NOMO-1 treated with dmso at 0.1 percent for 144 hours (cell line): ENCODE results near the gene RNASEH2B.

Experiments used
- DNase-seq: peaks from one replicate; lab custom pipeline; 2025; ENCODE audit not compliant: unreplicated experiment; lab: John Stamatoyannopoulos, UW

The RNASEH2B gene, protein sequence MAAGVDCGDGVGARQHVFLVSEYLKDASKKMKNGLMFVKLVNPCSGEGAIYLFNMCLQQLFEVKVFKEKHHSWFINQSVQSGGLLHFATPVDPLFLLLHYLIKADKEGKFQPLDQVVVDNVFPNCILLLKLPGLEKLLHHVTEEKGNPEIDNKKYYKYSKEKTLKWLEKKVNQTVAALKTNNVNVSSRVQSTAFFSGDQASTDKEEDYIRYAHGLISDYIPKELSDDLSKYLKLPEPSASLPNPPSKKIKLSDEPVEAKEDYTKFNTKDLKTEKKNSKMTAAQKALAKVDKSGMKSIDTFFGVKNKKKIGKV

DNA sequence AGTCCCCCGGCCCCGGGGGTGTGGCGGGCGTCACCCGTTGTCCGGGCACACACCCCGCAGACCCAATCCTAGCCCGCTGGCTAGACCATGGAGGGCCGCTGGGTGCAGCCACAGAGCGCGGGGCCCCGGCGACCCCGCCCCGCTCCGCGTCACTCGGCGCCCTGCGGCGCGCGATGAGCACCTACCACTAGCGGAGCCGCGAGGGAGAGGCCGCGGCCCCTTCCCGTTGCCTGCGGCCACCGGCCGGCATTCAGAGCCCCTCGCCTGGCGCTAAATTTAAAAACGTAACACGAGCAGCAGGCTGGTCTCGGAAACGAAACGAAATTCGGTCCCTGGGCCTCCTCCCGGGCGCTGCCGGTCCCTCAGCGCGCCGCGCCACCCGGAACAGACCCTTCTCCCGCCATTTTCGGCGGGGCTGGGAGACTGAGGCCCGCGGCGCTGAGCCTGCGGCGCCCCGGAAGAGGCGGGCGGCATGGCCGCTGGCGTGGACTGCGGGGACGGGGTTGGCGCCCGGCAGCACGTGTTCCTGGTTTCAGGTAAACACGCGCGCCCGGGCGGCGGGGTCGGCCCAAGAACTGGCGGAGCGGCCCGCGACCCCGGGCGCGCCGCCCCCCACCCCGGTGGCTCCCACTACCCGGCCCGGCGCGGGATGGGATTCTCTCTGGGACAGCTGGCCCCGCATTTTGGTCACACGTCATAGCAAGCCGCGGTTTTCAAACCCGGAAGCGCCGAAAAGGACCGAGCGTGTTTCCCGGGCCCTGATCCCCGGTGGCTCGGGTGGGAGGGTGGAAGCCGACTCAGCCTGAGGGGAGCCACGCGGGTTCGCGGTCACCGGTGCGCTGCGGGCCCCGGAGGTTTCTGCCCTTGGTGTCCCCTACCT is at the start of gene RNASEH2B:
TSS of gene RNASEH2B (plus strand) at position 187 of the 880 bp plus-strand sequence. CDS start at position 473, 286 bp downstream.
- peak; percentile 65 for DNase-seq

DNA sequence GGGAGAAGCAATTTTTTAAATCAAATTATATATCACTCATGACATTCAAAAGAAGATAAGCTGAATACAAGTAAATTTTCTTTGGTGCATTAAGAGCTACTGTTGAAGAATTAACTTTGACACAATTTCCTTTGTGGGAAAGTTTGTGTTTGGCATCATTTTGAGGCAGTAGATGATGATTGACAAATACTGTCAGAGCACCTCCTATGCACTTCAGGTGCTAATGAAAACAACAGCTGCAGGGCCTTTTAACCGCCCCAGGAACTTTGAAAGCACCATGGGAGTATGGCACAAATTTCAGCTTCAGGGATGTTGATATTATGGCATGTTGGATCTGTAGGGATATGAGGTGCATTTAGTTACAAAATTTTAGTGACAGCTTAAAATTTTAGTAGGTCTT is 45.1 kb upstream of the RNASEH2B start:
- DNase-seq = no peak

DNA sequence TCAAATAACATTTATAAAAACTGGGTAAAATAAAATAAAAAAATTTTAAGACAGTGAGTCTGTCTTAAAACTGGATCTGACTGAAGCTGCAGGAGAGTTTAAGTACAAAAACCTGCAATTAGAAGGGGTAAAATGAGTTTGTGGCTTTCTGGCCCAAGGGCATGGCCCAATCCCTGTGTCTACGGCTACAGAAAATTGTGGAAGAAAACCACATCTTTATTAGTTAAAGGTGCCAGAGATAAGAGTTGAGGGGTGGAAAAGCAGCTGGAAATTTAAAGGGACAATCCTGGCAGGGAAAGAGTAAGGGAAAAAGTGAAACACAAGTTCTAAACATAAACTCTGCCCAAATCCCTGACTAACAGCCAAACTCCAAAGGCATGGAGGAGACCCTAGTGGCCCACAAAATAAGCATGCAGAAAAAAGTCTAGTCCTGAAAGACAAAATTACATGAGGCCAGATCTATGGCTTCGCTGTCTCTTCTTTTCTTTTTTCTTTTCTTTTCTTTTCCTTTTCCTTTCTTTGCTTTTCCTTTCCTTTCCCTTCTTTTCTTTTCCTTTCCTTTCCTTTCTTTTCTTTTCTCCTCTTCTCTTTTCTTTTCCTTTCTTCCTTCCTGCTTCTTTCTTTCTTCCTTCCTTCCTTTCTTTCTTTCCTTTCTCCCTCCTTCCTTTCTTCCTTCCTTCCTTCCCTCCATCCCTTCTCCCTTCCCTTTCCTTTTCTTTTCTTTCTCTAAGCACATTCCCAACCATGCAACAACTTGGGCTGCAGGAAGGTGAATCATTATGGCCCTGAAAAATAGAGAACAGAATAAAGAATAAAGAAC is 42.6 kb upstream of the RNASEH2B start:
- no peak for DNase-seq

GRCh38 chr13:50867637-50867945 is 42.0 kb upstream of the RNASEH2B start:
- DNase-seq = no peak

DNA sequence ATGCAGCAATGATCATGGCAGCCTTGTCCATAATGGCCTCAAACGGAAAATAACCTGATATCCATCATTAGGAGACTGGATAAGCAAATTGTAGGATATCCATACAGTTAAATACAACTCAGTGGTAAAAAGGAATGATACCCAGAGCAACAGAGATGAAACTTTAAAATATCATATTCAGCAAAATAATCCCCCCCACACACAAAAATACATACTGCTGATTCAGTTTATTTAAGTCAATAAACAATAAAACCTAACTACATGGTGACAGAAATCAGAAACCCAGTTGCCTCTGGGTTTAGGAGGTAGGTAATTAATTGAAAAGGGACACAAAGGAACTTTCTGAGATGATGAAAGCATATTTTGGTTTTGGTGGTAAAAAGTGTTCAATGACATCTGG is 38.2 kb upstream of the RNASEH2B start:
- DNase-seq = no peak

GRCh38 chr13:50873467-50873866 is 36.1 kb upstream of the RNASEH2B start:
- DNase-seq = no peak

- DNase-seq = no peak
These were observed 35.6 kb upstream of the RNASEH2B start for GRCh38 chr13:50873991-50874390.

DNA sequence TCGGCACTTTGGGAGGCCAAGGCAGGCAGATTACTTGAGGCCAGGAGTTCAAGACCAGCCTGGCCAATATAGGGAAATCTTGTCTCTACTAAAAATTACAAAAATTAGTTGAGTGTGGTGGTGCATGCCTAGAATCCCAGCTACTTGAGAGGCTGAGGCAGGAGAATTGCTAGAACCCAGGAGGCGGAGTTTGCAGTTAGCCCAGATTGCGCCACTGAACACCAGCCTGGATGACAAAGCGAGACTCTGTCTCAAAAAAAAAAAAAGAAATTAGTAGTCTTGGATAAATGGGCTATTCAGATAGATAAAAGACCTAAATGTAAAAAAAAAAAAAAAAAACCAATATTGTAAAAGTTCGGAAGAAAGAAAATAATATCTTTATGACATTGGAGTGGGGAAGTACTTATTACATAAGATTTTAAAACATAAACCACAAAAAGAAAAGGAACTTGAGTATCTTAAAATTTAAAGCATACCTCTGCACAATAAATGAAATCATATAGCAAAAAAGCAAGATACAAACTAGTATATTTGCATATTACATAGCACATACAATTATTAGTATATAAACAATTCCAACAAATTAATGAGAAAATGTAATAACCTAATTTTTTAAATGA is 26.7 kb upstream of the RNASEH2B start:
- DNase-seq = no peak

DNA sequence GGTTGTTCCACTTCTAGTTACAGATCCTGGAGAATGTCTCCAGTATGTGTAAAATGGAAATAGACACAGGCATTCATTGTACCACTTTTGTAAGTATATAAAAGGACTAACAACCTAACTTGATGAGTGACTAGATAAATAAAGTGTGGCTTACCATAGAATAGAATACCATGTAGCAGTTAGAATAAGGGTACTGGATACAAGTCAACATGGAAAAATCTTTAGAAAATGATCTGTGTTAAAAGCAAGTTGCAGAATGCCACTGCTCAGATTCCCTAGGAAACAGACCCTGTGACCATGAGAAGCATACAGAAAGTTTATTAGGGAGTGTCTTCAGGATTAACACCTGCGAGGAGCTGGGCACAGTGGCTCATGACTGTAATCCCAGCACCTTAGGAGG is 25.9 kb upstream of the RNASEH2B start:
- no peak for DNase-seq

DNA sequence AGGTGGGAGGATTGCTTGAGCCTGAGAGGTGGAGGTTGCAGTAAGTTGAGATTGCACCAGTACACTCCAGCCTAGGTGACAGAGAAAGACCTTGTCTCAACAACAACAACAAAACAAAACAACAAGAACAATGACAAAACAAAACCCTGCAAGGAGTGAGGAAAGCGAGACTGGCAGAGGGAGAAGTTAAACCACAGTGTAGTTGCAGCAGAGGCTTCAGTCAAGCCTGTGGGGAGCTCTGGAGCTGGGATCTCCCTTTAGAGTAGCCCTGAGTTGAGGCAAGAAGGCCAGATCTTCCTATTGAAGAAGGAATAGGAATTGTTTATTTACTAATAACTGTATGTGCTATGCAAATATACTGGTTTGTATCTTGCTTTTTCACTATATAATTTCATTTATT is 25.3 kb upstream of the RNASEH2B start:
- no peak for DNase-seq

DNA sequence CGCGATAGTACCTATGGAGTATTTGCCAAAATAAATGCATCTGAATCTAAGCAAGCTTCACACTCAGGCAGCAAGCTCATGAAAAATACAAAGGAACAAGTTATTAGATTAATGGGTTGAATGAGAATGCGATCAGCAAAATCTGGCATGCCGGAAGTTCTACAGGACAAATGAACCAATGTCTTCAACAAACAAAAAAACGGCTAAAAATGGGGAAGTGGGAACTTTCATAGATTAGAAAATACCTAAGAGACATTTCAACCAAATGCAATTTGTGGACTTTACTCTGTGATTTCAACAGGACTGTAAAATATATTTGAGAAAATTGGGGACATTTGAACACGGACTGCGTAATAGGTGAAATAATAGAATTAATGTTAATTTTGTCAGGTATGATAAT is 22.4 kb upstream of the RNASEH2B start:
- peak; percentile 44 for DNase-seq

GRCh38 chr13:50888362-50888761 is 21.2 kb upstream of the RNASEH2B start:
- no peak for DNase-seq

- no peak for DNase-seq
These were observed 20.3 kb upstream of the RNASEH2B start for GRCh38 chr13:50889317-50889716.

GRCh38 chr13:50891206-50891605 is 18.4 kb upstream of the RNASEH2B start:
- no peak for DNase-seq

DNA sequence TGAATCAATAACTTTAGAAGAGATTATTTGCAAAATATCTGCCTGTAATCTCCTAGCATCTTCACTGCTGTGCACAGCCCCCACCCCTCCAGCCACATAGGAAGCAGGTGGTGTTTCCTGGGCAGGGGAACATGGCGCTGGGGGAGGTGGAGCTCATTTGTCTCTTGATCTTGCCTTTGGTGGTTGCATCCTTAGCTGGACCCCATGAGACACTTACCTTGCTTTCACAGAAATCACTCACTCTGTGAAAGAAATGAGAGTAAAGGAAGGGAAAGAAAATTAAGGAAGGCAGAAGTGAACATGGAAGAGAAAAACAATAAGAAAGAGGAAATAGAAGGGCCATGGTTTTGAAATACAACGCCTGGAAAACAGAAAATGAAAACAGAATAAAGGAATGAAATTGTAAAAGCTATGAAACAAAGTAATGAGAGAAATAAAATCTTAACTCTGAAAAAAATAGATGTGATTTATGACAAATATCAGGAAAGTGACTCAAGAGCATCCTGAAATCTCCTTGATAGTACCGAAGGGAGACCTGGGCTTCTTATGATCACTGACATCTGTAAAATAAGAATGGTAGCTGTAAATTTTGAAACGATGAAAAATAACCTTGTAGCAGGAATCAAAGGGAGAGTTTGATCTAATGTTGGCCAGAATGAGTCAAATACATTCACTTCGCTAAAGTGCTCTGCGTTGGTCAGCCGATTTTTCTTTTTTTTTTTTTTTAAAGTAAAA is 17.2 kb upstream of the RNASEH2B start:
- DNase-seq = no peak

DNA sequence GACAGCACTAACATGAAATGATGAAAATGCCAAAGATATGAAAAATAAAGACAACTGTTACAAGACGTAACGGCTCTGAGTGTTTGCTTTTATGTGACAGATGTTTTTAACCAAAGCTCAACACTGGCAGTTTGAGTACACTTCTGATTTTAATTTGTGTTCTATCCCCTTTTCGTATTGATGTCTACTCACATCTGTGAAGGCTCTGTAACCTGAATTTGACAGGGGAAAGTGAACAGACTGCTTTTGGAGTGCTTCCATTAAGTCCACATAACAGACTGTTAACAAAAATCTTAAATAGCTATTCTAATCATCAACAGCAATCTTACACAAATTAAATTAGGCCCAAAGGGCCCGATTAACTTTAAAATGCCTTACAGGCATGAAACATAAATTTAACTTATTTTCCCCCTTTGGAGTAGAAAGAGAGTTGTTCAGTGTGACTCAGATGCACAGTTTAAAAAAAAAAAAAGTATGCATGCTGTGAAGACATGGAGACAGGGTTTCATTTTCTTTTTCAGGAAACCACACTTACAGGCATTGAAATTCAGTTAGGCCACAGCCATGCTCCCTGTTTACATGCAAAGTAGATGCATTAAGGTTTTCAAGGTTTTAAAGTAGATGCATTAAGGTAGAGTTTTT is 16.3 kb upstream of the RNASEH2B start:
- DNase-seq = peak; percentile 44

GRCh38 chr13:50894012-50894411 is 15.6 kb upstream of the RNASEH2B start:
- DNase-seq = peak; percentile 32

DNA sequence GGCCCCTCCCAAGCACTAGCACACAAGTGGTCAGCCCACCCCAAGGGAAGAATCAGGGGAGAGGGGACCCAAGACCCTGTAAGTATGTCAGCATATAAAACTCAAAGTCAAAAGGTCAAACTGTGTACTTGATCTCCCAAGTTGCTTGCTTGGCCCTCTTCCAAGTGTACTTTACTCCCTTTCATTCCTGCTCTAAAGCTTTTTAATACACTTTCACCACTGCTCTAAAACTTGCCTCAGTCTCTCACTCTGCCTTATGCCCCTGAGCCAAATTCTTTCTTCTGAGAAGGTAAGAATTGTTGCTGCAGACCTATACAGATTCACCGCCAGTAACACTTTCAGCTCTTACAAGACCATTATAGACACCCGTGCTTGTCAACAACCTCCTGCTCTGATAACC is 15.1 kb upstream of the RNASEH2B start:
- no peak for DNase-seq

GRCh38 chr13:50898338-50898737 is 11.3 kb upstream of the RNASEH2B start:
- no peak for DNase-seq

GRCh38 chr13:50901701-50902100 is 7.9 kb upstream of the RNASEH2B start:
- DNase-seq = no peak
